ENCODE measurements around the gene USP25. TPM values are rescaled to one million over a fixed set of nuclear protein-coding genes. Genes with fewer than 3 reads are reported as not detected.

Gene USP25
- total RNA-seq, 1 experiment from 2014 or later: 33.6 TPM

DNA sequence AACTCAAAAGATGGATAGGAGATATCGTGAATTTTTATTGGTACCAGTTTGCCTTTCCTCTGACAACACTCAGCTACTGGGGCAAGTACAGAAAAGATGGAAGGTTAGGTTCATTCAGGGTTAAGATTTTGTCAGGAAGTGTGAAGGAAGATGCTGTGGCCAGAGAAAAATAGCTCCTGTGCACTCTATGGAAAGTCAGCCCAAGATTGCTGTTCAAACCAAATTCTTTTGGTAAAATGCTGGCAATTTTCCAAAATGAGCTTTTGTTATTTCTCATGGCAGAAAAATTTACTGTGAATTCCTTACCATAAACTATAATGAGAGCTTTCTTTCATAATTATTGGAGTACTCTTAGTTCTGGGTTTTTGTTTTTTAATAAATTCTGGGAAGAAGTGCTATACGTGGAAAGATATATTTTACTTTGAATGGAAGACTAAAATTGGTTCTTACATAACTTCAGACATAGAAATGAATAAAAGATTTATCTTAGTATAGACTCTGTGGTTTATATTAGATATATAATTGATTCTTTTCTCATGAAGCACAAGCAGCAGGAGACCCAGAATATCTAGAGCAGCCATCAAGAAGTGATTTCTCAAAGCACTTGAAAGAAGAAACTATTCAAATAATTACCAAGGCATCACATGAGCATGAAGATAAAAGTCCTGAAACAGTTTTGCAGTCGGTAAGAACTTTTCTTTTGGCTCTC, 112.2 kb downstream of the USP25 start:
- no TSS peak for BruUV-seq (replicated peaks)
- Histone ChIP-seq H3K36me3 (ENCODE audit: control insufficient read depth in 1 of 2, insufficient read depth in 2 of 2, low read length in 2 of 2) (no peaks in the 10 kb centered on the region), H3K9ac (ENCODE audit: low read length) (no peak overlapping the region), H3K27me3 (ENCODE audit: insufficient read depth, low read length) (no peaks in the 10 kb centered on the region), H3K9me3 (ENCODE audit: control insufficient read depth in 1 of 2, insufficient read depth in 1 of 2, low read depth in 1 of 2, low read length in 2 of 2) (no peaks in the 10 kb centered on the region), H3K27ac (ENCODE audit: low read depth, low read length) (no peak overlapping the region), H3K79me2 (ENCODE audit: insufficient read depth, low read length) (no peaks in the 10 kb centered on the region), H3K4me2 (ENCODE audit: low read length) (no peak overlapping the region), H3K9me2 (ENCODE audit: insufficient read depth) (no peaks in the 10 kb centered on the region), H3K4me3 (replicated peaks in 1 of 2; ENCODE audit: low read depth in 1 of 2, low read length in 2 of 2) (no peak overlapping the region), H3K4me1 (ENCODE audit: control insufficient read depth in 1 of 2, insufficient read depth in 2 of 2, low read length in 2 of 2) (no peaks in the 10 kb centered on the region), H2AFZ (ENCODE audit: low read depth, low read length, poor library complexity, severe bottlenecking) (no peak overlapping the region), H4K20me1 (ENCODE audit: insufficient read depth) (no peaks in the 10 kb centered on the region)
- RAD21 ChIA-PET (ENCODE audit: low non-redundant PET in 1 of 2, low total read pairs in 2 of 2, uncharacterized antibody in 2 of 2, unreplicated experiment in 2 of 2): no interaction called here
- no peak for TF ChIP-seq POLR2A (IDR thresholded peaks at IDR 0.05; ENCODE audit: borderline replicate concordance, extremely low read depth, insufficient read depth, insufficient read length)
- TF ChIP-seq MAX (IDR thresholded peaks at IDR 0.05): no peak
- TF ChIP-seq, protein P1, sequence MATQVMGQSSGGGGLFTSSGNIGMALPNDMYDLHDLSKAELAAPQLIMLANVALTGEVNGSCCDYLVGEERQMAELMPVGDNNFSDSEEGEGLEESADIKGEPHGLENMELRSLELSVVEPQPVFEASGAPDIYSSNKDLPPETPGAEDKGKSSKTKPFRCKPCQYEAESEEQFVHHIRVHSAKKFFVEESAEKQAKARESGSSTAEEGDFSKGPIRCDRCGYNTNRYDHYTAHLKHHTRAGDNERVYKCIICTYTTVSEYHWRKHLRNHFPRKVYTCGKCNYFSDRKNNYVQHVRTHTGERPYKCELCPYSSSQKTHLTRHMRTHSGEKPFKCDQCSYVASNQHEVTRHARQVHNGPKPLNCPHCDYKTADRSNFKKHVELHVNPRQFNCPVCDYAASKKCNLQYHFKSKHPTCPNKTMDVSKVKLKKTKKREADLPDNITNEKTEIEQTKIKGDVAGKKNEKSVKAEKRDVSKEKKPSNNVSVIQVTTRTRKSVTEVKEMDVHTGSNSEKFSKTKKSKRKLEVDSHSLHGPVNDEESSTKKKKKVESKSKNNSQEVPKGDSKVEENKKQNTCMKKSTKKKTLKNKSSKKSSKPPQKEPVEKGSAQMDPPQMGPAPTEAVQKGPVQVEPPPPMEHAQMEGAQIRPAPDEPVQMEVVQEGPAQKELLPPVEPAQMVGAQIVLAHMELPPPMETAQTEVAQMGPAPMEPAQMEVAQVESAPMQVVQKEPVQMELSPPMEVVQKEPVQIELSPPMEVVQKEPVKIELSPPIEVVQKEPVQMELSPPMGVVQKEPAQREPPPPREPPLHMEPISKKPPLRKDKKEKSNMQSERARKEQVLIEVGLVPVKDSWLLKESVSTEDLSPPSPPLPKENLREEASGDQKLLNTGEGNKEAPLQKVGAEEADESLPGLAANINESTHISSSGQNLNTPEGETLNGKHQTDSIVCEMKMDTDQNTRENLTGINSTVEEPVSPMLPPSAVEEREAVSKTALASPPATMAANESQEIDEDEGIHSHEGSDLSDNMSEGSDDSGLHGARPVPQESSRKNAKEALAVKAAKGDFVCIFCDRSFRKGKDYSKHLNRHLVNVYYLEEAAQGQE (IDR thresholded peaks at IDR 0.05; ENCODE audit: low read depth): no peak
- POLR2A ChIA-PET: no interaction called here
- no peak for DNase-seq (ENCODE audit: low read depth, low spot score)
- ATAC-seq: no peak
- CTCF ChIA-PET: no interaction called here
- intact Hi-C loops (cut with micrococcal nuclease): no loop called here

DNA sequence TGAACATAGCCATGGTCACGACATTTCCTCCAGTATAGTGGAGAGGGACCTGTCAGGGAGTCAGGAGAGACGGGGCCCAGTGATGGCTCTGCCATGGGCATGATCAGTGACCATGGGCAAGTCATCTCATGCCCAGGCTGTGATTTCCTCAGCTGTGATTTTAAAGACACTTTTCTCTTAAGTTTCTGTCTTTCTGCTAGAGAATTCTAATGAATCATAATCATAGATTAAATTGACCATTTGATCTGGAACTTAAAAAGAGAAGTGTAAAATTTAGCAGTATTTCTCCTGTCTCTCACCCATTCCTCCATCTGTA, 112.7 kb downstream of the USP25 start:
- Histone ChIP-seq H3K9ac (ENCODE audit: low read length) (no peak overlapping the region), H2AFZ (ENCODE audit: low read depth, low read length, poor library complexity, severe bottlenecking) (no peak overlapping the region), H3K79me2 (ENCODE audit: insufficient read depth, low read length) (no peaks in the 10 kb centered on the region), H3K4me3 (replicated peaks in 1 of 2; ENCODE audit: low read depth in 1 of 2, low read length in 2 of 2) (no peak overlapping the region), H3K4me1 (ENCODE audit: control insufficient read depth in 1 of 2, insufficient read depth in 2 of 2, low read length in 2 of 2) (no peaks in the 10 kb centered on the region), H3K27ac (ENCODE audit: low read depth, low read length) (no peak overlapping the region), H3K36me3 (ENCODE audit: control insufficient read depth in 1 of 2, insufficient read depth in 2 of 2, low read length in 2 of 2) (no peaks in the 10 kb centered on the region; a peak in 1 of 4 replicates), H3K9me3 (ENCODE audit: control insufficient read depth in 1 of 2, insufficient read depth in 1 of 2, low read depth in 1 of 2, low read length in 2 of 2) (no peaks in the 10 kb centered on the region), H4K20me1 (ENCODE audit: insufficient read depth) (no peaks in the 10 kb centered on the region), H3K9me2 (ENCODE audit: insufficient read depth) (no peaks in the 10 kb centered on the region), H3K27me3 (ENCODE audit: insufficient read depth, low read length) (no peaks in the 10 kb centered on the region), H3K4me2 (ENCODE audit: low read length) (no peak overlapping the region)
- DNase-seq (ENCODE audit: low read depth, low spot score) (no peak), ATAC-seq (no peak)
- BruUV-seq (replicated peaks): no TSS peak
- intact Hi-C loops (cut with micrococcal nuclease): no loop called here
- ChIA-PET CTCF (no interaction called here), POLR2A (no interaction called here), RAD21 (ENCODE audit: low non-redundant PET in 1 of 2, low total read pairs in 2 of 2, uncharacterized antibody in 2 of 2, unreplicated experiment in 2 of 2) (no interaction called here)
- TF ChIP-seq EGR1 (IDR thresholded peaks at IDR 0.05; ENCODE audit: low read depth): no peak
- TF ChIP-seq ZFX (IDR thresholded peaks at IDR 0.05): no peak
- TF ChIP-seq FOSL1 (IDR thresholded peaks at IDR 0.05; ENCODE audit: low read depth): no peak
- TF ChIP-seq SRF (IDR thresholded peaks at IDR 0.05; ENCODE audit: low read depth): no peak
- no peak for TF ChIP-seq CTCF (IDR thresholded peaks at IDR 0.05 in 2 of 3, conservative IDR thresholded peaks at IDR 0.05 in 1 of 3; ENCODE audit: borderline replicate concordance in 1 of 3, insufficient read depth in 1 of 3, low read depth in 2 of 3, low read length in 2 of 3)
- TF ChIP-seq CBX3 (IDR thresholded peaks at IDR 0.05; ENCODE audit: low read depth): no peak
- TF ChIP-seq SIN3A (IDR thresholded peaks at IDR 0.05; ENCODE audit: low read depth): no peak
- no peak for TF ChIP-seq MAX (IDR thresholded peaks at IDR 0.05)
- TF ChIP-seq EZH2 (IDR thresholded peaks at IDR 0.05): no peak
